Measurements from ENCODE around the gene APLP1.
A peak's percentile ranks its signal among the peaks of the same experiment; 100 is the strongest.
"Not testable (repeated sequence)": the region's sequence is repeated elsewhere in the genome, so short reads cannot be mapped to it uniquely, and the experiment has no call there.

The APLP1 gene

DNA sequence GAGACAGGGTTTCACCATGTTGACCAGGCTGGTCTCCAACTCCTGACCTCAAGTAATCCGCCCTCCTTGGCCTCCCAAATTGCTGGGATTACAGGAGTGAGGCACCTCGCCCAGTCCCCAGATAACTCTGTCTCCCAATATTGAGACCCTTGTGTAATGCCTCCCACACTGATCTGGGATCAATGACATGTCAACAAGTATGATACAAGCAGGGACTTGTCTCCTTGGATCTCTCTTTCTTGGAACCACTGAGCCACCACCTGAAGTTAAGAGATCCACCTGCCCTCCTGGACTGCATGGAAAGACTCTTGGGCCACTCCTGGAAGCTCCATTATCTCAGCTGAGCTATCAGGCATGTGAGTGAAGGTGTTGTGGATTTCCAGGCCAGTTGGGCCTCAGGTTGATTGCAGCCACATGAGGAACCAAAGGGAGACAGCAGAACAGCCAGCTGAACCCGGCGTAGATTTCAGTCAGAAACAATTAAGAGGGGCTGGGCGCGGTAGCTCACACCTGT, 16.9 kb downstream of the APLP1 start:
- DNase-seq = no peak

DNA sequence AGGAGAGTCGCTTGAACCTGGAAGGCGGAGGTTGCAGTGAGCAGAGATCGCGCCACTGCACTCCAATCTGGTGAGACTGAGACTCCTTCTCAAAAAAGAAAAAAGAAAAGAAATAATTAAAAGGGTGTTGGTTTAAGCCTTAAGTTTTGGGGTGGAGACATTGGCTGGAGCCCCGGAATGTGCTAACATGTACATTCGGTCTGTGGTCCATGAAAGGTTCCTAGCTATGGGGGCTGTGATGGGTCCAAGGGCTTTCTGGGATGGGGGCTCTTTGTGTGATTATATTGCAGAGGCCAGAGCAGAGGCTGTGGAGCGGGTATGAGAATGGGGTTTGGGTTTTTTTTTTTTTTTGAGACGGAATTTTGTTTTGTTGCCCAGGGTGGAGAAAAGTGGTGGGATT, 17.5 kb downstream of the APLP1 start:
- no peak for DNase-seq

- DNase-seq = no peak
Measured at GRCh38 chr19:35887197-35887596, 18.8 kb downstream of the APLP1 start.

GRCh38 chr19:35888398-35888797, 20.0 kb downstream of the APLP1 start:
- DNase-seq = no peak

DNA sequence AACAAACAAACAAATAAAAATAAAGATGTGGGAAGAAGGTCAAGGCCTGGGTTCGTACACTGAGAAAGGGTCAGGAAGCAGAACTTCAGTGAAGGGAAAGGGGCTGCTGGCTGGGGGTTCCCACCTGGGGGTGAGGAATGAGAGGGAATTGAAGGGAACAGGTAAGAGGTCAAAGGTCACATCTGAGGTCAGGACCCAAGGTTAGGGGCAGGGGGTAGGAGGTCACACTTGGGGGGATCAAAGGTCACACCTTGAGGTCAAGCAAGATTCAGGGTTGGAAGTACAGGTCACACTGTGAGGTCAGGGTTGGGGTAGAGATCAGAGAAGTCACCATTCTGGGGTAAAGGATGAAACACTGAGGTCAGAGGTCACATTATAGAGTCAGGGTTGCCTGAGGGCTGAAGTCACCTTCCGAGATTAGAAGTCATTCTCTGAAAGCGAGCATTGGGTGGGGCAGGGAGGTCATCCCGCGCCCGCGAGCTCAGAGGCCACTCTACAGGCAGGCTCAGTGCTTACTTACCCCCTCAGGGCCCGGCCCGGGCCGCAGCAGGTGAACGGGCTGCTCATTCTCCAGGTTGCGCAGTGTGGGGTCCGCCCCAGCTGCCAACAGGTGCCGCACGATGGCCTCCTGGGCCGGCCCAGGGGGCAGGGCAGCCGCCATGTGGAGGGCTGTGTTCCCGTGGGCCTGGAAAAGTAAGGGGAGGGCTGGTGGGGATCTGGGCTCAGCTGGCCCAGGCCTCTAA, 21.2 kb downstream of the APLP1 start:
- DNase-seq = no peak

DNA sequence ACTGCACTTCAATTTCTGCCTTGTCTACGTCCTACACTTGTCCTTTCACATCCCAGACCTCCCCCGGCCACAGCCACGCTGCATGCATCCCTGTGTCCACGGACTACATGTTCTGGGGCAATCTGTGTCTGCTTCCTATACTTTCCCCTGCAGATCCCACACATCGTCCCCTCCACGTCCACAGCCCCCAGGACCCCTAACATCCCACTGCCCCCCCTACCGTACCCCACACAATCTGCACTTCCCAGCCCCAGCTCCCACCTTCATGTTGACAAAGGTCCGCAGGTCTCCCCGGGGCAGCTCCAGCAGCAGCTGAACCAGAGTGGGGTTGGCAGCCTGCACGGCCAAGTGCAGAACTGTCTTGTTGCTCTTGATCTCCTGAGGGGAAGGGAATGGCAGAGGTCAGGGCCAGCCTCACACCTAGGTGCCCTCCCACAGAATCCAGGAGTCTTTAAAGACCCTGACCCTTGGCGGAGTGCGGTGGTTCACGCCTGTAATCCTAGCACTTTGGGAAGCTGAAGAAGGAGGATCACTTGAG, 21.8 kb downstream of the APLP1 start:
- DNase-seq = no peak

DNA sequence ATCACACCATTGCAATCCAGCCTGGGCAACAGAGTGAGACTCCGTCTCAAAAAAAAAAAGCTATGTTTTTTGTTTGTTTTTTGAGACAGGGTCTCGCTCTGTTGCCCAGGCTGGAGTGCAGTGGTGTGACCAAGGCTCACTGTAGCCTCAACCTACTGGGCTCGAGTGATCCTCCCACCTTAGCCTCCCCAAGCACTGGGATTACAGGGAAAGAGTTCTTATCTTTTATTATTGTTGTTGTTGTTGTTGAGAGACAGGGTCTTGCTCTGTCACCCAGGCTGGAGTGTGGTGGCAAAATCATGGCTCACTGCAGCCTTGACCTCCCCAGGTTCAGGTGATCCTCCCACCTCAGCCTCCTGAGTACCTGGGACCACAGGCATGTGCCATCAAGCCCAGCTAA, 23.4 kb downstream of the APLP1 start:
- DNase-seq = not testable (repeated sequence)

GRCh38 chr19:35894342-35894741, 26.0 kb downstream of the APLP1 start:
- DNase-seq = no peak

- no peak for DNase-seq
Measured at GRCh38 chr19:35895911-35896642, 27.7 kb downstream of the APLP1 start.

DNA sequence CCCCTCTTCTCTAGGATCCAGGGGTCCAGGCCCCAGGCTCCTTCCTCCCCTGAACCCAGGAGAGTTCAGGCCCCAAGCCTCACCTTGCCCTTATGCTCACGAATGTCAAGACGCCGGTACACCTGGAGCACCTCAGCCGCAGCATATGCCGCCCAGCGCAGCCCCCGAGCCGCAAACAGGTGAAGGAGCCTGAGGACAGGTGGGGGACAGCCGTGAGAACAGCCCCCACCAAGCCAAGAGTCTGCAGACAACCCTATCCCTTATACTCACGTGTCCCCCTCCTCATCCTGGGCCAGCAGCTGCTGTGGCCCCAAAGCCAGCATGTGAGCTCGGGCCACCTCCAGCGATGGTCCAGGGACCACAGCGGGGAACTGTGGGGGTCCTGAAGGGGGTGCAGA, 28.3 kb downstream of the APLP1 start:
- no peak for DNase-seq

GRCh38 chr19:35897706-35898451, 29.5 kb downstream of the APLP1 start:
- DNase-seq = no peak

GRCh38 chr19:35898499-35898809, 30.1 kb downstream of the APLP1 start:
- no peak for DNase-seq

- DNase-seq = peak; percentile 81
Measured at GRCh38 chr19:35899547-35900214, 31.3 kb downstream of the APLP1 start.

DNA sequence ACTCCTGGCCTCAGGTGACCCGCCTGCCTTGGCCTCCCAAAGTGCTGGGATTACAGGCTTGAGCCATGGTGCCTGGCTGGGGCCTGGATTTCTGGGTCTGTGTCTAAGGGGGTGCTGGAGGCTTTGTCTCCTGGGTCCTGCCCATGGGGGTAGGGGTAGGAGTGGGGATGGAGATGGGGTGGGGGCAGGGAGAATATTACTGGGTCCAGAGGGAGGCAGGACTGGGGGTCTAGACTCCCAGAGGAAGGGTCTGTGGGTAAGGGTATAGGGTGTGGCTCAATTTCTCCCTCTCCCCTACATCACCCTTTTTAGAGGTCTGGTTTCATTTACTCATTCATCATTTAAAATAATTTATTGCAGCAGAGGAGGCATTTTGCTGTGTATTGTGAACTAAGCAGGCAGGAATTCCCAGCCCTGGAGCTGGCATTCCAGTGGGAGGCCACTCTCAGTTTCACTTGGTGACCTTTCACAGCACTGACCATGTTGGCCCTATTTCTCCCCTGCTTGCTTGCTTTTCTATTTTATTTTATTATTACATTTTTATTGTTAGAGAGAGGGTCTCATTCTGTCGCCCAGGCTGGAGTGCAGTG, 32.8 kb downstream of the APLP1 start:
- DNase-seq = no peak

- DNase-seq = peak; percentile 87
Measured at GRCh38 chr19:35901854-35902661, 33.7 kb downstream of the APLP1 start, which contains the start of gene HCST. Gene HCST, plus strand, starts transcription at chr19:35902529. Its CDS starts 65 bp downstream, at chr19:35902594.

GRCh38 chr19:35902870-35903475, 34.6 kb downstream of the APLP1 start:
- DNase-seq = no peak

DNA sequence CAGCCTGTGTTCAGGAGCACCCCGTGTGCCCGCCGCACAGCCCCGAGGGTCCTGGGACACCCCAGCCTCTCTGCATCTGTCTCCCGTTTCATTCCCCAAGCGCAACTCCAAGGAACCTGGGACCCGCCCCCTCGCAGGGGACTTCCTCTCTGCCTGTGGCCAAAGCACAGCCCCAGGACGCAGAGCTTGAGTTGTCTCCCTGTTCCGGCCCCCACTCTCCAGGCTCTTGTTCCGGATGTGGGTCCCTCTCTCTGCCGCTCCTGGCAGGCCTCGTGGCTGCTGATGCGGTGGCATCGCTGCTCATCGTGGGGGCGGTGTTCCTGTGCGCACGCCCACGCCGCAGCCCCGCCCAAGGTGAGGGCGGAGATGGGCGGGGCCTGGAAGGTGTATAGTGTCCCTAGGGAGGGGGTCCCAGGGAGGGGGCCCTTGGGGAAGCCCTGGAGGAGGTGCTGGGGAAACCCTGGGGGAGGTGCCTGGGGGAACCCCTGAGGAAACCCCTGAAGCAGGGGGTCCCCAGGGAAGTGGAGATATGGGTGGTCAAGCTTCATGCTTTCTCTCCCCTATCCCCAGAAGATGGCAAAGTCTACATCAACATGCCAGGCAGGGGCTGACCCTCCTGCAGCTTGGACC, 35.3 kb downstream of the APLP1 start:
- DNase-seq = peak; percentile 99

GRCh38 chr19:35904311-35905068, 36.1 kb downstream of the APLP1 start:
- DNase-seq = peak; percentile 75

DNA sequence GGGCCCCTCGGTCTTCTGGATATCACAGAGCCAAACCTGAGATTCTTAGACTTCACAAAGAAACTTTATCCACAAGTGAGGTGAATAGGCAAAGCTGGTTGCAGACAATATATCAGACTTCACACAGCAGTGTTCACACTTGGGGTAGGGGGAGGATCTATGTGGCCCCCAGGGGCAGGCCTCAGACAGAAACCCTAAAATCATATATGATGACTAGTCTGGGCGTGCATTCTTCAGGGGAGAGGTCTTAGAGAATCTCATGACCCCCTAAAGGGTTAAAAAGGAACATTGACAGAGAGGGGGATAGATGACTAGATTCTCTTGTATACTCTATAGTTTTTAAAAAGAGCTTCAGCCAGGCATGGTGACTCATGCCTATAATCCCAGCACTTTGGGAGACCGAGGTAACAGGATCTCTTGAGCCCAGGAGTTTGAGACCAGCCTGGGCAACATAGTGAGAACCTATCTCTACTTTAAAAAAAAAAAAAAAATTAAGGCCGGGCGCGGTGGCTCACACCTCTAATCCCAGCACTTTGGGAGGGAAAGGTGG, 36.9 kb downstream of the APLP1 start:
- DNase-seq = peak; percentile 44
